ENCODE results near the gene CTNNBL1.

DNA sequence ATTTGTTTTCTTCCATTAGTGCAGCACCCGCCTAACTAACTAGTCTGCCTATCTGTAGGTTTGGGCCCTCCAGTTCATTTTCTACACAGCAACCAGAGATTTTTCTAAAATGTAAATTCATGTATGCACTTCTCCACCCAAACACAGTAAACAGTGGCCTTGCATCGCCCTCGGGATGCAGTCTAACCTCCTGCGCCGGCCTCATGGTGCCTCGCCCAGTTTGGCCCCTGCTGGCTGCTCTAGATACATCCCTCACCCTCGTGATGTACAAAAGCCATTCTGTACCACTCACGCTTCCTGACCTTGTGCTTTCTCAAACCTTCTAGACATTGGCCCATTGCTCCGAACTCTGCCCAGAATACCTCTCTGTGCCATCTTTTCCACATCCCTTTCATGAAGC is 155.3 kb downstream of the CTNNBL1 start:
- TF ChIP-seq, protein P1, sequence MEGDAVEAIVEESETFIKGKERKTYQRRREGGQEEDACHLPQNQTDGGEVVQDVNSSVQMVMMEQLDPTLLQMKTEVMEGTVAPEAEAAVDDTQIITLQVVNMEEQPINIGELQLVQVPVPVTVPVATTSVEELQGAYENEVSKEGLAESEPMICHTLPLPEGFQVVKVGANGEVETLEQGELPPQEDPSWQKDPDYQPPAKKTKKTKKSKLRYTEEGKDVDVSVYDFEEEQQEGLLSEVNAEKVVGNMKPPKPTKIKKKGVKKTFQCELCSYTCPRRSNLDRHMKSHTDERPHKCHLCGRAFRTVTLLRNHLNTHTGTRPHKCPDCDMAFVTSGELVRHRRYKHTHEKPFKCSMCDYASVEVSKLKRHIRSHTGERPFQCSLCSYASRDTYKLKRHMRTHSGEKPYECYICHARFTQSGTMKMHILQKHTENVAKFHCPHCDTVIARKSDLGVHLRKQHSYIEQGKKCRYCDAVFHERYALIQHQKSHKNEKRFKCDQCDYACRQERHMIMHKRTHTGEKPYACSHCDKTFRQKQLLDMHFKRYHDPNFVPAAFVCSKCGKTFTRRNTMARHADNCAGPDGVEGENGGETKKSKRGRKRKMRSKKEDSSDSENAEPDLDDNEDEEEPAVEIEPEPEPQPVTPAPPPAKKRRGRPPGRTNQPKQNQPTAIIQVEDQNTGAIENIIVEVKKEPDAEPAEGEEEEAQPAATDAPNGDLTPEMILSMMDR (IDR thresholded peaks at IDR 0.05): no peak
- no peak for TF ChIP-seq POLR2A (IDR thresholded peaks at IDR 0.05)
